HUDEP-2 (cell line): Measurements from ENCODE around the gene ARFGEF3.
"Not testable (repeated sequence)": the region's sequence is repeated elsewhere in the genome, so short reads cannot be mapped to it uniquely, and the experiment has no call there.

Experiments used
- DNase-seq, 76 experiments: peaks; one replicate each; lab custom pipeline; 2025; ENCODE audit not compliant: unreplicated experiment in 76 of 76; lab: John Stamatoyannopoulos, UW

ARFGEF3 gene

GRCh38 chr6:138161338-138162110 lies at the start of gene ARFGEF3:
ARFGEF3 (plus strand) TSS chr6:138161939; CDS start chr6:138162087, 148 bp downstream.
- peak in 1 of 76 experiments; percentile 15 for DNase-seq

GRCh38 chr6:138113588-138114210 lies 48.0 kb upstream of the ARFGEF3 start:
- no peak for DNase-seq

- no peak for DNase-seq
Observed at GRCh38 chr6:138115201-138115600, 46.5 kb upstream of the ARFGEF3 start.

- peak in 31 of 76 experiments; percentile 5 to 62 (median 36) for DNase-seq
Observed at GRCh38 chr6:138115877-138116660, 45.7 kb upstream of the ARFGEF3 start.

- DNase-seq: no peak
Observed at GRCh38 chr6:138116661-138116999, 45.1 kb upstream of the ARFGEF3 start.

- no peak for DNase-seq
Observed at GRCh38 chr6:138117376-138117914, 44.3 kb upstream of the ARFGEF3 start.

GRCh38 chr6:138119229-138119628 lies 42.5 kb upstream of the ARFGEF3 start:
- not testable (repeated sequence) for DNase-seq

- no peak for DNase-seq
Observed at GRCh38 chr6:138119976-138120375, 41.8 kb upstream of the ARFGEF3 start.

- no peak for DNase-seq
Observed at GRCh38 chr6:138124096-138124495, 37.6 kb upstream of the ARFGEF3 start.

GRCh38 chr6:138128096-138128495 lies 33.6 kb upstream of the ARFGEF3 start:
- DNase-seq: no peak

GRCh38 chr6:138129190-138129589 lies 32.5 kb upstream of the ARFGEF3 start:
- DNase-seq: peak in 1 of 76 experiments; percentile 6

GRCh38 chr6:138142806-138143205 lies 18.9 kb upstream of the ARFGEF3 start:
- DNase-seq: no peak

- DNase-seq: no peak
Observed at GRCh38 chr6:138145402-138145801, 16.3 kb upstream of the ARFGEF3 start.

- no peak for DNase-seq
Observed at GRCh38 chr6:138146544-138146943, 15.2 kb upstream of the ARFGEF3 start.

- DNase-seq: no peak
Observed at GRCh38 chr6:138155443-138155842, 6.3 kb upstream of the ARFGEF3 start.

GRCh38 chr6:138157986-138158638 lies 3.6 kb upstream of the ARFGEF3 start:
- DNase-seq: no peak

GRCh38 chr6:138159246-138159645 lies 2.5 kb upstream of the ARFGEF3 start:
- DNase-seq: no peak

- no peak for DNase-seq
Observed at GRCh38 chr6:138160329-138161087, 1.2 kb upstream of the ARFGEF3 start.

- DNase-seq: no peak
Observed at GRCh38 chr6:138161088-138161337, 726 bp upstream of the ARFGEF3 start.
